ENCODE measurements around the gene TREML4.

GRCh38 chr6:41200901-41201763, 27.0 kb upstream of the TREML4 start, which contains the start of gene TREML2:
- TF ChIP-seq CTCF (IDR thresholded peaks at IDR 0.05; ENCODE audit: insufficient read depth, low read depth, low read length) (no peak), EZH2 (IDR thresholded peaks at IDR 0.05; ENCODE audit: insufficient read depth, low read length) (no peak)
